HG03558 (cell line): ENCODE data around the gene CYTH3.
"Not testable (repeated sequence)": the region's sequence is repeated elsewhere in the genome, so short reads cannot be mapped to it uniquely, and the experiment has no call there.

Source experiments
- ATAC-seq: cut with Tn5 transposase; IDR thresholded peaks from one replicate; pipeline ENCODE4 v1.9.1; 2021; ENCODE audit warnings: moderate number of reproducible peaks; ENCODE audit not compliant: unreplicated experiment; ENCODE audit errors: extremely low read depth

Gene CYTH3

GRCh38 chr7:6156734-6157133 lies 115.7 kb downstream of the CYTH3 start:
- no peak for ATAC-seq

DNA sequence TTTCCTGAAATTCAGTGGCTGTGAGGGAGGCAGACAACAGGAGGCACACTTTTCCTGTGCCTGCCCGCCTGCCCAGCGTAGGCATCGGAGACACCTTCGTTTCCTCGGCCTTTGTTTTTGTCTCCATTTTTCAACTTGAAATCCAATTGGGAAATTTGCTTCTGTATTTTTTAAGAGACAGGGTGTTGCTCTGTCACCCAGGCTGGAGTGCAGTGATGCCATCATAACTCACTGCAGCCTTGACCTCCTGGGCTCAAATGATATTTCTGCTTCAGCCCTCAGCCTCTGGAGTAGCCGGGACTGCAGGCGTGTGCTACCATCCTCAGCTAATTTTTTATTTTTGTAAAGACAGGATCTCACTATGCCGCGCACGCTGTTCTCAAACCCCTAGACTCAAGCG lies 116.8 kb downstream of the CYTH3 start:
- ATAC-seq = no peak

DNA sequence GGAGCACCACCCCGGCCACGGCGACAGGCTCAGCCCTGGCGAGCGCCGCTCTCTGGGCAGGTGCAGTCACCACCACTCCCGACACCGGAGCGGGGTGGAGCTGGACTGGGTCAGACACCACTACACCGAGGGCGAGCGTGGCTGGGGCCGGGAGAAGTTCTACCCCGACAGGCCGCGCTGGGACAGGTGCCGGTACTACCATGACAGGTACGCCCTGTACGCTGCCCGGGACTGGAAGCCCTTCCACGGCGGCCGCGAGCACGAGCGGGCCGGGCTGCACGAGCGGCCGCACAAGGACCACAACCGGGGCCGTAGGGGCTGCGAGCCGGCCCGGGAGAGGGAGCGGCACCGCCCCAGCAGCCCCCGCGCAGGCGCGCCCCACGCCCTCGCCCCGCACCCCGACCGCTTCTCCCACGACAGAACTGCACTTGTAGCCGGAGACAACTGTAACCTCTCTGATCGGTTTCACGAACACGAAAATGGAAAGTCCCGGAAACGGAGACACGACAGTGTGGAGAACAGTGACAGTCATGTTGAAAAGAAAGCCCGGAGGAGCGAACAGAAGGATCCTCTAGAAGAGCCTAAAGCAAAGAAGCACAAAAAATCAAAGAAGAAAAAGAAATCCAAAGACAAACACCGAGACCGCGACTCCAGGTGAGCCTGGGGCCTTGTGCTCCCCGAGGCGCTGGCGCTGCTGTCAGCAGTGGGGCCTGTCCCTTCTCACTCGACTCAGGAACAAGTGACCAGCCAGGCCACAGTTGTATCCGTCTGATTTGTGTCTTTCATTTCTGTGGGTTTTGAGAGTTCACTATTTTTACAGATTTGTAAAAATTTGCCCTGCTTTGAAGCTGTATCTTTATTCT lies 117.7 kb downstream of the CYTH3 start:
- no peak for ATAC-seq

DNA sequence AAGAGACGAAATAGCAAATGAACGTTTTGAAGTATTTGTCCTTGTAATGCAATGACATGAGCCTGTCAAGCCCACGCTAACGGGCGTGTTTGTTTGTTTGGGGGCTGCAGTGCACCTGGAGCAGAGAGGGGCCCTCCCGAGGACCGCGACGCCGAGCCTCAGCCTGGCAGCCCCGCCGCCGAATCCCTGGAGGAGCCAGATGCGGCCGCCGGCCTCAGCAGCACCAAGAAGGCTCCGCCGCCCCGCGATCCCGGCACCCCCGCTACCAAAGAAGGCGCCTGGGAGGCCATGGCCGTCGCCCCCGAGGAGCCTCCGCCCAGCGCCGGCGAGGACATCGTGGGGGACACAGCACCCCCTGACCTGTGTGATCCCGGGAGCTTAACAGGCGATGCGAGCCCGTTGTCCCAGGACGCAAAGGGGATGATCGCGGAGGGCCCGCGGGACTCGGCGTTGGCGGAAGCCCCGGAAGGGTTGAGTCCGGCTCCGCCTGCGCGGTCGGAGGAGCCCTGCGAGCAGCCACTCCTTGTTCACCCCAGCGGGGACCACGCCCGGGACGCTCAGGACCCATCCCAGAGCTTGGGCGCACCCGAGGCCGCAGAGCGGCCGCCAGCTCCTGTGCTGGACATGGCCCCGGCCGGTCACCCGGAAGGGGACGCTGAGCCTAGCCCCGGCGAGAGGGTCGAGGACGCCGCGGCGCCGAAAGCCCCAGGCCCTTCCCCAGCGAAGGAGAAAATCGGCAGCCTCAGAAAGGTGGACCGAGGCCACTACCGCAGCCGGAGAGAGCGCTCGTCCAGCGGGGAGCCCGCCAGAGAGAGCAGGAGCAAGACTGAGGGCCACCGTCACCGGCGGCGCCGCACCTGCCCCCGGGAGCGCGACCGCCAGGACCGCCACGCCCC lies 118.5 kb downstream of the CYTH3 start:
- ATAC-seq = no peak

DNA sequence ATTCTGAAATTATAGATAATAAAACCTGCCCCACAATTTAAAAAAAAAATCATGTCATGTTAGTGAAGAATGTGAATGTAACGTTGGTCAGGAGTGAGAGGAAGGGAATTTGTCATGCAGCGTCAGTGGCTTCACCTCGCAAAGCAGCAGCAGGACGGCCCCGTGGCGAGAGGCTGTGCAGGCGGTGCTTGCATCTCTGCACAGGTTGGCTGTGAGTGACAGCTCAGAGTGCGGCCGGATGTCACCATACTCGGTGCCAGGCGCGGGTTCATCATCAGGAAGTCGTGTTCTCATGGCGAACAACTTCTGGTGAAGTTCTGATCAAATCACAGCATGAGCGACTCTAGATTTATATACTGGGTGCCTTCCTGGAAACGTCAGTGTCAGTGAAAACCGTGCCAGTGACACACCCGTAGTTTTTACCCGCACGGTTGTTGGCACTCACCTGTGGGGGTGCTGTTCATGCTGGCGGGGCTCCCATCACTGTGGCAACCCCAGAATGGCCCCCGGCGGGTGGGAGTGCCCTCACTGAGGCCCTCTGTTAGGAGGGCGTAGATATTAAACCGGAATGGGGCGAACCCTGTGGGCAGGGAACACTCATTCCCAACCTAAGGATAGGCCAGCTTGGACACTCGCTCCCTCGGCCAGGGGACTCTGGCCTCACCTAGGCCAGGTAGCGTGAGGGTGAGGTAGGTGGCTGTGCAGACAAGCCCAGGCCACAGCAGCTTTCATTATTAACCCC lies 120.3 kb downstream of the CYTH3 start:
- ATAC-seq = no peak

DNA sequence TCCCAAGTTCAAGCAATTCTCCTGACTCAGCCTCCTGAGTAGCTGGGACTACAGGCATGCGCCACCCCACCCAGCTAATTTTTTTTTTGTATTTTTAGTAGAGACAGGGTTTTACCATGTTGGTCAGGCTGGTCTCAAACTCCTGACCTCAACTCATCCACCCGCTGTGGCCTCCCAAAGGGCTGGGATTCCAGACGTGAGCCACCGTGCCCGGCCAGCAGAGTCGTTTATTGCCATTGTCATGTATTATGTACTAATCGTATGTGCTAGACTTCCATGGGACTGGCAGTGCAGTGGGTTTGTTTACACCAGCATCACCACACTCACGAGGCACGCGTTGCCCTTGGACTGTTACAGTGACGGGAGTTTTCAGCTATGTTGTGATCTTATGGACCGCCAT lies 120.9 kb downstream of the CYTH3 start:
- ATAC-seq = not testable (repeated sequence)

- no peak for ATAC-seq
Measured at GRCh38 chr7:6149996-6150395, 122.4 kb downstream of the CYTH3 start.

- ATAC-seq = no peak
Measured at GRCh38 chr7:6148724-6149360, 123.6 kb downstream of the CYTH3 start.

DNA sequence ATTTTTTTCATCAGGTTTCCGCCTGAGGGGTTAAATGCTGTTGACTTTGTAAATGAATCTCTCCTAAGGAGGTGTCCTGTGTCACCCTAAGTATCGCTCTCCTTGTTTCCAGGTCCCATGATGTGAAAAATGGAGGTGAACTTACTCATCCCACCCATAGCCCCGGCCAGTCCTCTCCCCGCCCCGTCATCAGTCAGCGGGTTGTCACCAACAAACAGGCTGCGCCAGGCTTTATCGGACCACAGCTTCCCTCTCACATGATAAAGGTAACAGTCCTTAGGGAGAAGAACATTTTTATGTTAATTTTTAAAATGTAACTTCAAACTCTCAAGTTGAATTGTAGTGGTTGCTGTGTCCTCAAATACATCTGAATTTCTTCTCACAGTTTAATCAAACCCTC lies 124.8 kb downstream of the CYTH3 start:
- ATAC-seq = no peak

GRCh38 chr7:6146666-6147065 lies 125.8 kb downstream of the CYTH3 start:
- no peak for ATAC-seq

- no peak for ATAC-seq
Measured at GRCh38 chr7:6143997-6144396, 128.4 kb downstream of the CYTH3 start.

- ATAC-seq = no peak
Measured at GRCh38 chr7:6142871-6143380, 129.5 kb downstream of the CYTH3 start.

DNA sequence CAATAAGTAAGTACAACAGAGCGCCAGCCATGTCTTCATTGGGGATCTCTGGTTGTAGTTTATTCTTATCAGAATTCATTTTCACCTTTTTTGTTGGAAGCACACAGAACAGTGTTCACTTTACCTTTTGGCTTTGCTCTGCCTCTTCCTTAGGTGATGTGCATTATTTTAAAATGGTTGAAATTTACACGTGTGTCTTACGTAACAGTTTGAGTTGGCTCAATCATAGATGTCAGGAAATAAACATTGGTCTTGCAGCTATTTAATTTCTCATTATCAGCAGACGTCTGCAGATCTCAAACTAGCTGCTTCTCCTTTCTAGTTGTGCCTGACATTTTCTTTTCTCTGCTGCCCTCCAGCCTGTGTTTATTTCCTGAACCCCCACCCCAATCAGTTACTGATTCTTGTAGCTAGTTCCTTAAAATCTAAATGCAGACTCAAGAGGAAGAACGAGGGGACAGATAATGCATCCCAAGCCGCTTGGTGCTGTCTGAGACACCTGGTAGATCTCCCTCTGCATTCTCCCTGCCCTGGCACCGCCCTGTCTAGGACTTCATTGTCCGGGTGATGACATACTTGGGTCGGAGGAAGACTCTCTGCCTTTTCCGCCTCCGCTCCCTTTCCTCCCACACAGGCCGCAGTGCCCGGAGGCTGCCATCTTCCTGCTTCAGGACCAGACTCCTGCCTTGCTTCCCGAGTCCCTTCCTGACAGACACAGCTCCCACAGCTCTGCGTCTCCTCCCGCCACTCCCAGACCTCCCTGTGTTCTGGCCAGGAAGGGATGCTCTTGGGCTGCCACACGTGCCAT lies 133.0 kb downstream of the CYTH3 start:
- ATAC-seq = no peak

GRCh38 chr7:6136475-6136874 lies 135.9 kb downstream of the CYTH3 start:
- ATAC-seq = no peak

DNA sequence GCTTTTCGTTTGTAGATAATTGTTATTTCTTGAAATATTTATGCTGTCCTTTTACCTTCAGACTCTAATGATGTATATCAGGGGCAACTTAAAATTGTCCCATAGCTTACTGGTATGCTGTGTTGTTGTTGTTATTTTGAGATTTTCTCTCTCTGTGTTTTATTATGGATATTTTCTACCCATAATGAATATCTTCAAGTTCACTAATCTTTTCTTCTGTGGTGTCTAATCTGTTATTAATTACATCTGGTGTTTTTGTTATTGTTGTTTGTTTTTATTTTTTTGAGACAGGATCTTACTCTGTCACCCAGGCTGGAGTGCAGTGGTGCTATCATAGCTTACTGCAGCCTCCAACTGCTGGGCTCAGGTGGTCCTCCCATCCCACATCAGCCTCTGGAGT lies 139.2 kb downstream of the CYTH3 start:
- ATAC-seq = no peak

DNA sequence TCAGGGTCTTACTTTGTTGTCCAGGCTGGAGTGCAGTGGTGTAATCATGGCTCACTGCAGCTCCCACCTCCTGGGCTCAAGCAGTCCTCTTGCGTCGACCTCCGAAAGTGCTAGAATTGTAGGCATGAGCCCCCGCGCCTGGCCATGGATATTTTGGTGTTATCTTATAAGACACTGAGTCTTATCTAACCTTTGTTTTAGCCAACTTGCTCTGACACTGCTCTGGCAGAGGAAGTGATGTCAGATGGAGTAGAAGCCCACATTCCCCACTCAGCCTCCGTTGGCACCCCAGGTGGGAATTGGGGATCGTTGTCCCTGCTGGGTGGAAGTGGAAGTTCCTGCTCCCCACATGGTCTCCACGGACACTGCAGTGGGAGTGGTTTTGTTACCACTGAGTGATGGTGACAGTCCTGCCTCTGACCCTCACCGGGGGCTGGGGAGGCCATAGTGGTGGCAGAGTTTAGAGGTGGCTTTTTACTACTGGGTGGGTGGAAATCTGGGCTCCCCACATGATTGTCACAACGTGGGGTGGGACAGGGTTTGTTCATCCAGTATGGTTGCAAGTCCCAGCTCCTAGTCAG lies 142.3 kb downstream of the CYTH3 start:
- ATAC-seq = no peak

DNA sequence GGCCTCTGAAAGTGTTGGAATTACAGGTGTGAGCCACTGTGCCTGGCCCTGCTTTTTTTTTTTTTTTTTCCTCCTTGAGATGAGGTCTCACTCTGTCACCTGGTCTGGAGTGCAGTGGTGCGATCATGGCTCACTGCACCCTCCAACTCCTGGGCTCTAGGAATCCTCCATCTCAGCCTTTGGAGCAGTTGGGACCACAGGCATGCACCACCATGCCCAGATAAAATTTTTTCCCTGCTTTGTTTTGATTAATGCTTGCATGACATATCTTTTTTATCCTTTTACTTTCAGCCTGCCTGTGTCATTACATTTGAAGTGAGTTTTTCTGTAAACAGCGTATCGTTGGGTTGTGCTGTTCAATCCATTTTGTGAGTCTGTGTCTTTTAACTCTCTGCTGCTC lies 144.2 kb downstream of the CYTH3 start:
- no peak for ATAC-seq

GRCh38 chr7:6127110-6127490 lies 145.3 kb downstream of the CYTH3 start:
- no peak for ATAC-seq

DNA sequence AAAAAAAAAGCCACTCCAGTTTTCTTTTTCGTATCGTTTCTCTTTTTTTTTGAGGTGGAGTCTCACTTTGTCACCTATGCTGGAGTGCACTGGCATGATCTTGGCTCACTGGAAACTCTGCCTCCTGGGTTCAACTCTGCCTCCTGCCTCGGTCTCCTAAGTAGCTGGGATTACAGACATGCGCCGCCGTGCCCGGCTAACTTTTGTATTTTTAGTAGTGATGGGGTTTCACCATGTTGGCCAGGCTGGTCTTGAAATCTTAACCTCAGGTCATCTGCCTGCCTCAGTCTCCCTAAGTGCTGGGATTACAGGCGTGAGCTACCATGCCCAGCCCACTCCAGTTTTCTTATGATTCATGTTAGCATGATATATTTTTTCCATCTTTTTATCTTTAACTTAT lies 148.6 kb downstream of the CYTH3 start:
- no peak for ATAC-seq
